ENCODE measurements around the gene TMEM53. TPM values are rescaled to one million over a fixed set of nuclear protein-coding genes. Genes with fewer than 3 reads are reported as not detected.

Gene TMEM53
- total and polyA plus RNA-seq, 2 donors (not counting 3 experiments of a cell fraction or from before 2014, with no cell fraction given): 5.3 to 16.5 TPM

GRCh38 chr1:44642925-44643324 lies 31.4 kb downstream of the TMEM53 start:
- Histone ChIP-seq H3K27ac (ENCODE audit: insufficient read depth, low read depth, low read length) (no peak overlapping the region), H2AFZ (ENCODE audit: low read depth, low read length) (no peak overlapping the region), H3K36me3 (ENCODE audit: control insufficient read depth in 2 of 2, extremely low read depth in 1 of 2, insufficient read depth in 2 of 2, low read length in 2 of 2) (peaks cover 4 to 47% of the 10 kb centered on the region in 2 experiments), H3K4me1 (ENCODE audit: control insufficient read depth, extremely low read depth, insufficient read depth, low read length) (no peaks in the 10 kb centered on the region), H3K9ac (replicated peaks; ENCODE audit: extremely low read depth, insufficient read depth, low read length) (no peak overlapping the region), H3K4me2 (ENCODE audit: insufficient read depth, low read length) (no peak overlapping the region), H3K9me3 (replicated peaks; ENCODE audit: control insufficient read depth, insufficient read depth, low read length) (no peaks in the 10 kb centered on the region), H3K4me3 (replicated peaks in 1 of 3; ENCODE audit: insufficient read depth in 1 of 3, low read depth in 1 of 3, low read length in 3 of 3) (no peak overlapping the region), H3K27me3 (ENCODE audit: control insufficient read depth in 2 of 2, insufficient read depth in 2 of 2, low read length in 2 of 2) (no peaks in the 10 kb centered on the region), H4K20me1 (replicated peaks; ENCODE audit: control insufficient read depth, extremely low read depth, insufficient read depth, low read length) (no peaks in the 10 kb centered on the region), H3K79me2 (ENCODE audit: control insufficient read depth, insufficient read depth, low read length) (no peaks in the 10 kb centered on the region), H3K9me1 (replicated peaks; ENCODE audit: control insufficient read depth, extremely low read depth, insufficient read depth, low read length) (no peaks in the 10 kb centered on the region)
- BruUV-seq (replicated peaks): no TSS peak
- FAIRE-seq (no peak), DNase-seq (ENCODE audit: low read depth, low spot score) (no peak)
- TF ChIP-seq CTCF (IDR thresholded peaks at IDR 0.05; ENCODE audit: extremely low read depth in 1 of 2, insufficient read depth in 1 of 2, low read depth in 1 of 2, low read length in 2 of 2) (no peak), POLR2A (IDR thresholded peaks at IDR 0.05; ENCODE audit: low read depth, low read length) (no peak), MAX (IDR thresholded peaks at IDR 0.05; ENCODE audit: insufficient read depth, insufficient read length) (no peak), FOS (IDR thresholded peaks at IDR 0.05; ENCODE audit: borderline replicate concordance, insufficient read depth, low read length) (no peak), EZH2 (IDR thresholded peaks at IDR 0.05; ENCODE audit: borderline replicate concordance, low read depth, low read length, severe bottlenecking) (no peak), JUN (IDR thresholded peaks at IDR 0.05; ENCODE audit: borderline replicate concordance, insufficient read depth, insufficient read length, low read depth) (no peak), GATA2 (IDR thresholded peaks at IDR 0.05; ENCODE audit: insufficient read depth, insufficient read length, low read depth, low read length) (no peak), MYC (IDR thresholded peaks at IDR 0.05; ENCODE audit: low read depth, low read length) (no peak), POLR2AphosphoS5 (IDR thresholded peaks at IDR 0.05; ENCODE audit: insufficient read depth, low read depth, low read length) (no peak)
- ChIA-PET POLR2A (interaction anchor here (2.1 to 2.6 kb wide), 2 partner anchors 9 to 11 kb away, joined by 4 to 15 read pairs; no protein-coding TSS in a partner anchor), CTCF (interaction anchor here (1.9 to 6.1 kb wide), 2 partner anchors 9 to 11 kb away, joined by 7 to 48 read pairs; no protein-coding TSS in a partner anchor)
- dilution Hi-C loops (cut with MboI; ENCODE audit: extremely low pct_ligation_motif_present, low sequenced_read_pairs): no loop called here
- intact Hi-C loops (cut with micrococcal nuclease): no loop called here

Data from endothelial cell of umbilical vein (primary cell).